Esophagus squamous epithelium (tissue), 4 donors: ENCODE measurements around the gene FHIT.

Experiments
- CTCF ChIP-seq, 6 experiments: fragments of 450-650 bp in 4 of 6; fragments of 200-600 bp in 2 of 6; sonication (generic) in 2 of 6; IDR thresholded peaks; one replicate each; pipeline ENCODE4 v1.5.1; 2016 to 2019; ENCODE audit warnings: antibody characterized with exemption in 6 of 6, mild to moderate bottlenecking in 4 of 6, moderate library complexity in 4 of 6
- POLR2A ChIP-seq, 4 donors: fragments of 450-650 bp; IDR thresholded peaks; one replicate each; pipeline ENCODE4 v1.6.1; 2017; ENCODE audit warnings: antibody characterized with exemption in 4 of 4, mild to moderate bottlenecking in 4 of 4, moderate library complexity in 3 of 4

GRCh38 chr3:60986552-60986951 lies 264.7 kb downstream of the FHIT start:
- no peak for TF ChIP-seq POLR2A (IDR thresholded peaks at IDR 0.05)
- TF ChIP-seq CTCF (IDR thresholded peaks at IDR 0.05), result no peak
